NCI-H146 treated with DMSO at 0.1 percent for 48 hours (cell line): ENCODE results near the gene FOLR2.
"Not testable (repeated sequence)": the region's sequence is repeated elsewhere in the genome, so short reads cannot be mapped to it uniquely, and the experiment has no call there.

Source experiments
- DNase-seq: peaks from one replicate; lab custom pipeline; 2025; ENCODE audit not compliant: unreplicated experiment; lab: John Stamatoyannopoulos, UW

Gene FOLR2

DNA sequence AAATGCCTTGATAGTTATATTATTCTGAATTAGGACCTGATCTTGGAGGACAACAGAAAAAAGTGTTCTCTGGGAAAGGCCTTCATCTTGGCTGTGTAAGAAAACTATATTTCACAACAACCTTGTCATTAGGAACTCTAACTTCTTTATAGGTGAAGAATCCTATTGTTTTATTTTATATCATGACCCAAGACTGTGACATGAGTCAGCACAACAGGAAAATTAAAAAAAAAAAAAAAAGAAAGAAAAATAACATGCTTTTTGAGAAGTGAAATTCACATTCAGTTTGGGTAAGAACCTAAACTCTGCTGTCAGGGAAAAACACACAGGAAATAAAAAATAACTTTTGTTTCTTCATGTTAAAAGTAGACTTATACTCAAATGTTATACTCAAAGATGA lies 11.7 kb upstream of the FOLR2 start:
- no peak for DNase-seq

DNA sequence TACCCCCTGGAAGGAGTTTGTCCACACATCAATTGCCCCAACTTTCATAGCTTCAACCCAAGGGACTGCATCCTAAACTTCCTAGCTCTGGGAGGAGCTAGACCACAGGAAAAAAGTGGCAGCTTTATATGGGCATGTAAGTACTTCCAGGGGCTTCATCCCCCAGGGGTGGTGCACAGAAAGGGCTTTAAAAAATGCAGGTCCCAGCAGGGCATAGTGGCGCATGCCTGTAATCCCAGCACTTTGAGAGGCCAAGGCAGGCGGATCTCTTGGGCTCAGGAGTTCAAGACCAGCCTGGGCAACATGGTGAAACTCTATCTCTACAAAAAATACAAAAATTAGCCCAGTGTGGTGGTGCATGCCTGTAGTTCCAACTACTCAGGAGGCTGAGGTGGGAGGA lies 9.8 kb upstream of the FOLR2 start:
- DNase-seq = not testable (repeated sequence)

DNA sequence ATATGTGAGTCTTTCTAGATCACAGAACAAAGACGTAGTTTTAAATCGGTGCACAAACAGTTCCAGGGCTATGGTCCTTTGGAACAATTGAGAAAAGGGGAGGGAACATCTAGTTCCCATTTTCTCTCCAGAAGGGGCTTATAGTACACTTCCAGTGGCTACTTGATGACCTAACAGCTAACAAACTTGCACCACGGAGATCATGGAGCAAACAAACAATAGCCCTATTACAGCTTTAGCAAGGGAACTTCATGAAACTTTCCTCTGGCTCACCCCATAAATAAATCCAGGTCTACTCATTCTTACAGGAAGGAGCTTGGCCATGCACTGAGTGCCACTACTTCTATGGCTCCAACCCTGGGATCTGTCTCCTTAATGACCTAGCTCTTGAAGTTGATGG lies 8.3 kb upstream of the FOLR2 start:
- DNase-seq = no peak

DNA sequence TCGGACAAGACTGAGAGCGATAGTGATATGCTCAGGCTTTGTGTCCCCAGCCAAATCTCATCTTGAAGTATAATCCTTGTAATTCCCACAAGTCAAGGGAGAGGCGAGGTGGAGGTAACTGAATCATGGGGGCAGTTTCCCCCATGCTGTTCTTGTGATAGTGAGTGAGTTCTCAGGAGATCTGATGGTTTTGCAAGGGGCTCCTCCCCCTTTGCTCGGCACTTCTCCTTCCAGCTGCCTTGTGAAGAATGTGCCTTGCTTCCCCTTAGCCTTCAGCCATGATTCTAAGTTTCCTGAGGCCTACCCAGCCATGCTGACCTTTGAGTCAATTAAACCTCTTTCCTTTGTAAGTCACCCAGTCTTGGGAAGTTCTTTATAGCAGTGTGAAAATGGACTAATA lies 7.5 kb upstream of the FOLR2 start:
- no peak for DNase-seq

DNA sequence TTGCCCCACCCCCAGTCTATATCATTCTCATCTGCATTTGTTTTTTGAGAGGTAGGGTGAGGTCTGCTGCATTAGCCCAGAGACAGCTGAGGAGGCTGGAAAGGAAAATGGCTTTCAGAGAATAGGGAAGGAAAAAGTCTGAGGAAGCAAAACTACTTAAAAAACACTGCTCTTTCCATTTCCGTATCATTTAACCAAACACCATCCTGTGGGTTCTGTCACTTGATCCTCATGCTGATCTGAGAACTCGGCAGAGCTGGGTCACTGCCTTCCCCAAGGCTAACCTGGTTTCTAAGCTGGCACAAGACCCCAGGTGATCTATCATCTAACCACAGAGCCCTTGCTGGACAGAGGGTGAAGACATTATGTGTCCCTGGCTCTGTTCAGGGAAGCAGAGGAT lies 1.2 kb downstream of the FOLR2 start:
- DNase-seq = no peak

DNA sequence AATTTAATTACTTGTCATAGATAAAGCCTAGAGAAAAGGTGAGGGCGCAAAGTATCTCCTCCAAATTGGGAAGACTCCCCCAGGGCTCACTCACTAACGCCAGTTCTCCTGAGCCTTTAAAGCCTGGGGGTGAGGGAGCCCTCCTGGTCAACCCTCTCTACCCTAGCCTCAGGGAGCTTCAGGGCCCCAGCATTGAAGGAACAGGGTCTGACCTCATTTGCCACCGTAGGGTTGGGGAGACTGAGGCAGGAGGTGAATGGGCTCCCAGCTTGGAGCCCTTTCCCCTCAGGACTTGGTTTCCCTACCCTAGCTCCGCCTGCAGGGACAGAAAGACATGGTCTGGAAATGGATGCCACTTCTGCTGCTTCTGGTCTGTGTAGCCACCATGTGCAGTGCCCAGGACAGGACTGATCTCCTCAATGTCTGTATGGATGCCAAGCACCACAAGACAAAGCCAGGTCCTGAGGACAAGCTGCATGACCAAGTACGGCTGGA lies 1.7 kb downstream of the FOLR2 start:
- DNase-seq = no peak

DNA sequence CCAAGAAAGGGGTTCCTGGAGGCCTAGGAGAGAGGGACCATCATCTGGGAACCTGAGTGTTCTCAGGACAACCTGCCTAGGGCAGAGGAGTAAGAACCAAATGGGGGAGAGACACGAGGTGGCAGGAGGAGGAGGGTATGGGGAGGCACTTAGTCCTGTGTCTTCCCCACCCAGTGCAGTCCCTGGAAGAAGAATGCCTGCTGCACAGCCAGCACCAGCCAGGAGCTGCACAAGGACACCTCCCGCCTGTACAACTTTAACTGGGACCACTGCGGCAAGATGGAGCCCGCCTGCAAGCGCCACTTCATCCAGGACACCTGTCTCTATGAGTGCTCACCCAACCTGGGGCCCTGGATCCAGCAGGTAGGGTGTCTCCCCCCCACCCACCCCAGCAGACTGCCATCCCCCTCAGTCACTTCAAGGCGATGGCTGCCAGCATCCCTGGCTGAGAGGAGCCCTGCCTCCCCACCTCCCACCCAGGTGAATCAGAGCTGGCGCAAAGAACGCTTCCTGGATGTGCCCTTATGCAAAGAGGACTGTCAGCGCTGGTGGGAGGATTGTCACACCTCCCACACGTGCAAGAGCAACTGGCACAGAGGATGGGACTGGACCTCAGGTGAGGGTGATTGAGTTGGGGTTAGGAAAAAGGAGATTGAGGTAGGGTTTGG lies 4.2 kb downstream of the FOLR2 start:
- DNase-seq = no peak

DNA sequence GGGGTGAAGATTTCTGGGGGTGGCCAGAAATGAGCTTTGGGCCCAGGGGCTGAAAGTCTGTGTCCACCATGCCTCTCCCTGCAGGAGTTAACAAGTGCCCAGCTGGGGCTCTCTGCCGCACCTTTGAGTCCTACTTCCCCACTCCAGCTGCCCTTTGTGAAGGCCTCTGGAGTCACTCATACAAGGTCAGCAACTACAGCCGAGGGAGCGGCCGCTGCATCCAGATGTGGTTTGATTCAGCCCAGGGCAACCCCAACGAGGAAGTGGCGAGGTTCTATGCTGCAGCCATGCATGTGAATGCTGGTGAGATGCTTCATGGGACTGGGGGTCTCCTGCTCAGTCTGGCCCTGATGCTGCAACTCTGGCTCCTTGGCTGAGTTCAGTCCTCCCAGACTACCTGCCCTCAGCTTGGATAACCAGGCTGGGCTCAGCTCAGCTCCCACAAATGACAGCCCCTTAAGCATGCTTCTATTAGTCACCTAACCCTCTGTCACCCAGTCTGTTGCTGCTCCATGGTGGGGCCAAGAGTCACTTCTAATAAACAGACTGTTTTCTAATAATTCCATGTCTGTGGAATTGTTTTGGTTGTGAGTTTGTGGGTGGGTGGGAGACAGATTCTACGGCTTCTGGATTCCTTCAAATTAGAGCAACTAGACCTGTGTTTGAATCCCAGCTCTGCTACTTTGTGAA lies 4.9 kb downstream of the FOLR2 start:
- DNase-seq = no peak

DNA sequence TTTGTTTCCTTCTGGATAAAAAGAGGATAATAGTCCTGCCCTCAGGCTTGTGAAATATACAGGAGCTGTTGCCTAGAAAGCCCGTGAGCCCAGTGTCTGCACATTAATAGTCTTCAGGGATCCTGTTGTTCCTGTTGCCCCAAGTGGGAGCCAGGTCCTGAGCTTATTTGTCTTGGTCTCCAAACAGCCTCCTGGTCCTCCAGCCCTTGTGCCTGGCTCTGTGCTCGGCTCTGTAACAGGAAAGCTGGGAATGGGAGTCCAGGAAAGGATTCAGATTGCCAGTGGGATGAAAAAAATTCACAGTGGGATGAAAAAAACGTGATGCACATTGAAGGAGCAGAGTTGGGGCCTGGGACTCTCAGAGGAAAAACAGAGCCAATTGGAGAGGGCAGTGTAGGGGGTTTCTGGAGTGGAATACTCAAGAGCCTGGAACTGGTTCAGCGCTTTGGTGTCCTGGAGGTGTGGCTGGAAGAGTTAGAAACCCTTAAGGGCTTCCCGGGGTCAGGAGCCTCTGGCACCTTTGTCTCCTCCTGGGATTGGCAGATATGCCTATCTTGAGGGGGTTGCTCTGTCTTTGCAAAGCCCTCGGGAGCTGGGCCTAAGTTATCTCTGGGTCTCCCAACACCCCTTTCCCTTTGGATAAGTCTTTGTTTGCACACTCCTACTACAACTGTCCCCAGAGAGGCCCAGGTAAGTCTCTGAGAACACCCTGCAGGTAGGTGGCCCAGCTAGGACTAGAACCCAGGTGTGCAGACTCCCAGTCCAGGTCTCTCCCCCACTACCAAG lies 5.7 kb downstream of the FOLR2 start:
- no peak for DNase-seq

DNA sequence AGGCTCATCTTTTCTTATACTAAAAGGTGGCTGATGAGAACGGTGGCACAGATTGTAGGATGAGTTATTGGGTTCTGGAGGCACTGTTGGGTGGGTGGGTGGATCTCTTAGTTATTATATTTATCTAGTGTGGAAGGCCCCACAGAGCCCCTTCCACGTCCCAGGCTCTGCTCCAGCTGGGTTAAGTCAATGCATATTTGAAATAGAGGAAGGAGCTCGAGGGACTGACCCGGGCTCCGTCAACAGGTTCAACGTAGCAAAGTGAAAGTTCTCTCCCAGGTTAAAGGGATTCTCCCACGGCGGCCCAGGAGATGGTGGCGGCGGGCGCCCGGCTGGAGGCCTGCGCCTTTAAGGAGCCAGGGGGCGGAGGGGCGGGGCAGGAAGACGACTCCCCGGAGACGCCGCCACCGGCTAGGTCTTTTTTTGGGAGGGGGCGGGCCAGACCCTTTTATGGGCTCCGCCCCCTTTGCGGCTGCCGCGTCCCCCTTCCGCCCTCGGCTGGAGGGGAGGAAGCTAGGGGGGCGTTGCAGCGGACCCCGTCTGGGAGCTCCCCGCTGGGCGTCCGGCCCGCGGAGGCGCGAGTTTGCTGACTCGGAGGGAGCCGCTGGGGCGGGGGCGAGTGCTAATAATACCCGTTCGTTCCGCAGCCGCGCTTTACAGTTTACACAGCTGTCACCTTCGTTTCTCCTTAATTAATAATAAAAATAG lies 6.5 kb downstream of the FOLR2 start:
- DNase-seq = peak; percentile 99

DNA sequence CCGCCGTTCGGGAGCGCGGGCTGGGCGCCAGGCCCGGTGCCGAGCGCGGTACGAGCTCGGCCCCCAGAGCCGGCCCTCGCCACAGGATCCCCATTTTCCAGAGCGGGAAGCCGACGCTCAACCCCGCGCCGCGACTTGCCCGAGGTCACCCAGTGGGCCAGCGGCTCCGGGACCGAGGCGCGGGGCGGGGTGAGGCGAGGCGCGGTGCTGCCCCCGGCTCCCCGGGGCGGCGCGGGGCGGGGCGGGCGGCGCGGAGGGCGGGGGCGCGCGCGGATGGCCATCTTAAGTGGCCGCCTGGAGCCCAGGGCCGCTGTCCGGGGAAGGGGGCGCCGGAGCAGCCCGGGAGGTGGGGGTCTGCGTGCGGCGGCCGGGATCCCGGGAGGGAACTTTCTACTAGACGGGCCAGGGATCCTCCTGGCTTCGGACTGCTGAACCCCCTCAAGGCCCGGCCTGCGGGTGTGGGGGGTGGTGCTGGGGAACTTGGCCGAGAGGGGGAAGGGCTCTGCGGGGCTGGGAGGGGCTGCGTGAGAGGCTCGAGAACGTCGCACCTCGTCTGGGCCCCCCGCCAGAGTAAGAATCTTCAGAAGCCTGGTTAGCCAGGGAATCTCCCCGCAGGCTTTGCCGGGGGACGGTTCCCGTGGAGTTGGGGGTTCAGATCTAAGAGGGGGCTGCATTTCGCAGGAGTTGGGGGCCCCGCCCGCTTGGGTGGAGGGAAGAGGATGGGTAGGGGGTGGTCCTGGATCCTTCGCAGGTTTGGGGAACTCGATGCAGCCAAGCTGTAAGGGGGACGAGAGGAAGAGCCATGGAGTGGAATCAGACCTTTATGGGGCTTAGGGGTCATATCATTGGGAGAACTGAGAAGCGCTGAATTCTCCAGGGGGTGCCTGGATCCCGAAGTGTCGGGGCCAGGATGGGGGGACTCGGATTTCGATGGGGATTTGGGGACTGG lies 7.3 kb downstream of the FOLR2 start:
- no peak for DNase-seq

DNA sequence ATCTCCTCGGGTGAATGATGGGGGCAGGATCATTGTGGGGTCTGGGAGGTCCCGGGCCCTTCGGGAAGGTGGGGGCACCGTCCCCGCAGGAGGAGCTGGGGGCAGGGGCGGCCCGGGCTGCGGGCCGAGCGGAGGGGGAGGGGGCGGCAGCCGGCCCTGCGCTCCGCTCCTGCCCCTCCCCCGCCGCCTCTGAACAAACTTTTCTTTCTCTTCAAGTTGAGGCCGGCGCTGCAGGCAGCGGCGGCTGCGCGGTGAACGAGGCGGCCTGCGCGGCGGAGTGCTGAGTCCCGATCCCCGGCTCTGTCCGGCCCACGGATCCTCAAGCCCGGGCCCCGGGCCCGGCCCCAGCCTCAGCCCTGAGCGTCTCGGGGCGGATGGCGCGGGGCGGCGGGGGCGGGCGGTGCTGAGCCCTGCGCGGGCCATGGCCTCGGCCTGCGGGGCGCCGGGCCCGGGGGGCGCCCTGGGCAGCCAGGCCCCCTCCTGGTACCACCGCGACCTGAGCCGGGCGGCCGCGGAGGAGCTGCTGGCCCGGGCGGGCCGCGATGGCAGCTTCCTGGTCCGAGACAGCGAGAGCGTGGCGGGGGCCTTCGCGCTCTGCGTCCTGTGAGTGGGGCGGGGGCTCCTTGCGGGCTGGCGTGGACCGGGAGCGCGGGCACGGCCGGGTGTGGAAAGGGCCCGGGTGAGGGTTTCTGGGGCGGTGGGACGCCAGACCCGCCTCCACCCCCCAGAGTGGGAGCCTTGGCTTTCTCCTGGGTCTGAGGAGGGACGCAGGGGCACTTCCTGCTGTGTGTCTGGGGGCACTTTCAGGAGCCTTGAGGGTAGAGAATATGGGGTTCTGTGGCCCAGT lies 8.2 kb downstream of the FOLR2 start, which contains the start of gene INPPL1:
TSS of gene INPPL1 (plus strand) at position 204 of the 847 bp plus-strand sequence. CDS start at position 422, 218 bp downstream.
- no peak for DNase-seq

DNA sequence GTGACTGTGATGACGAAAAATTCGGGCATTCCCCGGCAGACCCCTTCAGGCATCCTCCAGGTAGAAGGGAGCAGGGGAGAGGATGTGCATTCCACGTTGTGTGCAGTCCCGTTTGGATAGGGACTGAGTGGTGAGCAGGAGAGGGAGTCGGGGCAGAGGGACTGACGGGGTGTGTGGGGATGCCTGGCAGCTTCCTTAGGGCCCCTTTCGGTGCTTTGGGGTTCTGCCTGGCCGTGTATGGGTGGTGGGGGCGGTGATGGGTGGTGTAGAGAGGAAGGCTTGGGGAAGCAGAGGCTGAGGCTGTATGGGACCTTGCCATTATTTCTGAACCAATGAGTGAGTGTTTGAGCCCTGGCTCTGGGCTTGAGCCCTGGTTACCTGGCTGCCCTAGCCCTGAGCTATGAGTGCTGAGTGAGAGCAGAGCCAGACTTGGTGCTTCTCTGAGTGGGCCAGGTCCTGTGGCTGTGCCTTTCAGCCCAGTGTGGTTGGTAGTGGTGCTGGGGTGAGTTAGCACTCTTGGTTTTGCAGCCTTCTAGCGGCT lies 8.9 kb downstream of the FOLR2 start:
- no peak for DNase-seq

DNA sequence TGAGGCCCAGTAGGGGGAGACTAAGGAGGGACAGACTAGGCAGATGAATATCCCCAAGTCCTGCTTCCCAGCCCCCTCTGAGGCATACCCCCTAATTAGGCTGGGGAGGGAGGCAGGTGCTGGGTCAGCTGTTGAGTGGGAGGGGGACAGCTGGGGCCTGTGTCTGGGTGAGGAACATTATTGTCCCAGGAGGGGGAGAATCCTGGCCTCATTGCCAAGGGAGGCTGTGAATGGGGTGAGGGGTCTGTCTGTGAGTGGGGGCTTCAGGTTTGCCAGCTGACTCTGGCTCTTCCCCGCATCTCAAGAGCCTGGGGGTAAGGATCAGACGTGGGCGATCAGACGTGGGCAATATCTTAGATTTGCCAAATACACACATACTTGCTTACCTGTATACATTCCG lies 10.1 kb downstream of the FOLR2 start:
- peak; percentile 64 for DNase-seq

DNA sequence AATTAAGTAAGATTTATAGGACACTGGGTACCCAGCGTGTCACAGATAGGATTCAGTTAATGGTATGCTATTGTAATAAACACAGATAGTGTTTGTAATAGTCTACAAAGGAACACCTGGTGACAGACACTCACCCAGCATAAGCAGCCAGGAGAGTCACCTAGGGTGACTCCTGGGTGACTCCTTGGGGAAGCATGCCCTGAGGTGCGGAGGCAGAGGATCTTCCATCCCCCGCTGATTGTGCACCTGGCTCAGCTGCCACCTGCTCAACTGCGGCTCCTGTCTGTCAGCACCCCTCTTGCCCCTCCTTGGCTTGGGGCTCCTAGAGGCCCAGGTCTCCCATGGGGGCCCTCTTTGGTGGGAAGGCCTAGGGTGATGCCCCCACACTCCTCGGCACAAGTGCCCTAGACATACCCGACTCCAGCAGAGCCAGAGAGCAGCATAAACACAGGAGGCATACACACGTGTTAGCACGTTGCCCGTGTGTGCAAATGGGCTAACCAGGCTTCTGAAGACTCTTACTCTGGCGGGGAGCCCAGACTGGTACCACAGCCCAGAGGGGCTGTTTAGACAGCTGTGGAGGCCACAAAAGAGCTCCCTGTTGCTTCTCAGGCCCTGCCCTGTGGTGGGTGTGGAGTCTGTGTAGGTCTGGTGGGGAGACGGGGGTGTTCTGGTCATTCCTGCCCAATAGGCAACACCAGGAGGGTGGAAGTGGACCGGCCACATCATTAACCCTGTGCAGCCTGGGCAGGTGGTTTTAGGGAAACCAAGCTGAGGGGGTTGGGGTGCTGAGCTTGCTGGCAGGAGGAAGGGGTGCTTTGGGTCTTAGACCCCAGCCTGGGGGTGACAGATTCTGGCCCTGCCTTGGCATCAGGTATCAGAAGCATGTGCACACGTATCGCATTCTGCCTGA lies 11.0 kb downstream of the FOLR2 start:
- DNase-seq = peak; percentile 95

DNA sequence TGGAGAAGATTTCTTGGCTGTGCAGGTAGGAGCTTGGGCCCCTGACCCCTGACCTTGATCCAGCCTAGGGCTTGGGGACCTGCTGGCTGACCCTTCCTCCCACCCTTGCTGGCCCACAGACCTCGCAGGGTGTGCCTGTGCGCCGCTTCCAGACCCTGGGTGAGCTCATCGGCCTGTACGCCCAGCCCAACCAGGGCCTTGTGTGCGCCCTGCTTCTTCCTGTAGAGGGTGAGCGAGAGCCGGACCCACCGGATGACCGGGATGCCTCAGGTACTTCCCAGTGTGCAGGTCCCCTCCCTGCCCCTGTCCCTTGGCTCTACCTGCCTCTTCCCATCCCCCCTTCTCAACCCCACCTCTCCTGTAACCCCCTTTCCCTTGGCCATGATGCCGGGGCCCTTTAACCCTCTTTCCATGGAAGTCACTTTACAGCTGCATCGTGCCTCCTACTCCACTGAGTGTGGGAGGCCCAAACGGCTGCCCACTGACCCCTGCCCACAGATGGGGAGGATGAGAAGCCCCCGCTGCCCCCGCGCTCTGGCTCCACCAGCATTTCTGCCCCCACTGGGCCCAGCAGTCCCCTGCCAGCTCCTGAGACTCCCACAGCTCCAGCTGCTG lies 11.7 kb downstream of the FOLR2 start:
- DNase-seq = no peak

DNA sequence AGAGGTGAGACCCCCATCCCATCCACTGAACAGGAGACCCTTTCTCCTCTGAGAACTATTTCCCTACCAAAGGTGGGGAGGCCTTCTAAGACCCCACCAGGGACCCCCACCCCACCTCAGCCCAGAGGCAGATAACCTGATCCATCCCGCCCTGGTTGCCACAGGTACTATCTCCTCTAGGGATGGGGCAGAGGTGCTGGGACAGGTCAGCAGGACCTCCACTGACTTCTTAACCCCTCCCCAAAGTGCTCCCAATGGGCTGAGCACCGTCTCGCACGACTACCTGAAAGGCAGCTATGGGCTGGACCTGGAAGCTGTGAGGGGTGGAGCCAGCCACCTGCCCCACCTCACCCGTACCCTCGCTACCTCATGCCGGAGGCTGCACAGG lies 12.2 kb downstream of the FOLR2 start:
- no peak for DNase-seq
